ACC112 (cell line): ENCODE data around the gene TMEM213.

ENCODE experiments used
- H2AFZ ChIP-seq: fragments of 200-600 bp; sonication (generic); one replicate; pipeline ENCODE4 v1.6.0; 2017; ENCODE audit warnings: antibody characterized with exemption, low read length; ENCODE audit not compliant: unreplicated experiment
- H3K27ac ChIP-seq: fragments of 200-600 bp; sonication (generic); 2 replicates; pipeline ENCODE4 v1.5.1; 2014; ENCODE audit warnings: low read depth, mild to moderate bottlenecking, antibody characterized with exemption, low read length, moderate library complexity
- H3K27me3 ChIP-seq: fragments of 200-600 bp; sonication (generic); 2 replicates; pipeline ENCODE4 v1.6.1; 2014; ENCODE audit warnings: mild to moderate bottlenecking, antibody characterized with exemption, low read length, moderate library complexity, mixed read lengths; ENCODE audit not compliant: insufficient read depth
- H3K36me3 ChIP-seq: fragments of 200-600 bp; sonication (generic); 2 replicates; pipeline ENCODE4 v1.6.1; 2016; ENCODE audit warnings: mild to moderate bottlenecking, antibody characterized with exemption, low read length, moderate library complexity, mixed read lengths; ENCODE audit not compliant: insufficient read depth
- H3K4me1 ChIP-seq: fragments of 200-600 bp; sonication (generic); one replicate; pipeline ENCODE4 v1.6.1; 2016; ENCODE audit warnings: low read length, mixed read lengths; ENCODE audit not compliant: insufficient read depth, unreplicated experiment, control insufficient read depth
- H3K4me3 ChIP-seq: fragments of 200-600 bp; sonication (generic); 2 replicates; pipeline ENCODE4 v1.5.1; 2014; ENCODE audit warnings: mild to moderate bottlenecking, low read depth, low read length
- H3K79me2 ChIP-seq: fragments of 200-600 bp; sonication (generic); one replicate; pipeline ENCODE4 v1.6.0; 2016; ENCODE audit warnings: low read length; ENCODE audit not compliant: control insufficient read depth, unreplicated experiment, insufficient read depth

The TMEM213 gene

GRCh38 chr7:138756591-138757242, 41.1 kb upstream of the TMEM213 start:
- no peaks in the 10 kb centered on the region for H3K79me2 ChIP-seq
- H3K27me3 ChIP-seq: peaks cover 13% of the 10 kb centered on the region
- H3K27ac ChIP-seq: no peak overlapping the region
- no peak overlapping the region for H2AFZ ChIP-seq
- H3K36me3 ChIP-seq: no peaks in the 10 kb centered on the region
- no peak overlapping the region for H3K4me3 ChIP-seq
- H3K4me1 ChIP-seq: no peaks in the 10 kb centered on the region

GRCh38 chr7:138768241-138768640, 29.6 kb upstream of the TMEM213 start:
- Histone ChIP-seq H3K36me3 (no peaks in the 10 kb centered on the region), H3K79me2 (no peaks in the 10 kb centered on the region), H3K27me3 (peaks cover 40% of the 10 kb centered on the region), H2AFZ (no peak overlapping the region), H3K4me1 (no peaks in the 10 kb centered on the region), H3K27ac (no peak overlapping the region), H3K4me3 (no peak overlapping the region)

DNA sequence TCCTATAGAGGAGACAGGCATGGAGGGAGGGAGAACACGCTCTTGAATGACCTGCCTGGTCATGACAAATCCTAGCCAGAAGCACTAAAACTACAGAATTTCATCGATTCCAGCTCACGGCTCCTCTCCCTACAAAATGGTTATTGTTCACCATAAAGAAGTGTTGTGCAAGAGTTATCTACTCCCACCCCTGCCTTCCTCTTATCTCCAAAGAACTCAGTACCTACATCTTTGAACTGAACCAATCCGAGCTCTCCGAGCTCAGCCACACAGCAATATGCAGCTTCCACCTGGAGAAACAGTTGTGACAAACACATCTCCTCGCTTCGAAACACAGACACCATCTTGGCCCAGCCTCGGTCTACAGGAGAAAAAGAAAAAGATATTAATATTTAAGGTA, 26.9 kb upstream of the TMEM213 start:
- no peaks in the 10 kb centered on the region for H3K79me2 ChIP-seq
- no peak overlapping the region for H3K27ac ChIP-seq
- H3K4me1 ChIP-seq: no peaks in the 10 kb centered on the region
- H3K36me3 ChIP-seq: no peaks in the 10 kb centered on the region
- H3K27me3 ChIP-seq: peaks cover 56% of the 10 kb centered on the region
- no peak overlapping the region for H2AFZ ChIP-seq
- no peak overlapping the region for H3K4me3 ChIP-seq

GRCh38 chr7:138773176-138773575, 24.6 kb upstream of the TMEM213 start:
- Histone ChIP-seq H3K36me3 (no peaks in the 10 kb centered on the region), H3K27me3 (peaks cover 57% of the 10 kb centered on the region; the same call in 1 of the 2 replicates), H3K4me3 (no peak overlapping the region), H3K27ac (no peak overlapping the region), H2AFZ (no peak overlapping the region), H3K79me2 (no peaks in the 10 kb centered on the region), H3K4me1 (no peaks in the 10 kb centered on the region)

DNA sequence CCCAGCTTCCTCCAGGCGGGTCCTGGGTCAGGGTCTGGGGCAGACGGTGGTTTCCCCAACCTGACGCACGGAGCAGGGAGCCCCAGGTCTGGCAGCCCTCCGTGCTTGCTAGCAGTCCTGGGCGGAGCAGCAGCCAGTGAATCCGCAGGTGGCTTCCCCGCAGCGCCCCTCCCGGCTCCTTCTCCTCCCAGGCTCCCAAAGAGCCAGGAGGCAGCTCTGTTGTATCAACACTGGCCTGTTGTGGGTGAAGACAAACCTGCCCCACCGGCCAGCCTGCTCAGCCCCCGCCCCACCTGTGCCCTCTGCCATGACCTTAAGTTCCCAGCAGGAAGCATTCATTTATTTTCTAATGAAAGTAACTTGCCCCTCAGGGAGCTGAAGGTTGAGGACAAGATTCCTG, 24.0 kb upstream of the TMEM213 start:
- Histone ChIP-seq H3K27me3 (peaks cover 50% of the 10 kb centered on the region; the same call in 1 of the 2 replicates), H3K27ac (no peak overlapping the region), H3K36me3 (no peaks in the 10 kb centered on the region), H3K4me3 (no peak overlapping the region), H3K79me2 (no peaks in the 10 kb centered on the region), H2AFZ (no peak overlapping the region), H3K4me1 (no peaks in the 10 kb centered on the region)

DNA sequence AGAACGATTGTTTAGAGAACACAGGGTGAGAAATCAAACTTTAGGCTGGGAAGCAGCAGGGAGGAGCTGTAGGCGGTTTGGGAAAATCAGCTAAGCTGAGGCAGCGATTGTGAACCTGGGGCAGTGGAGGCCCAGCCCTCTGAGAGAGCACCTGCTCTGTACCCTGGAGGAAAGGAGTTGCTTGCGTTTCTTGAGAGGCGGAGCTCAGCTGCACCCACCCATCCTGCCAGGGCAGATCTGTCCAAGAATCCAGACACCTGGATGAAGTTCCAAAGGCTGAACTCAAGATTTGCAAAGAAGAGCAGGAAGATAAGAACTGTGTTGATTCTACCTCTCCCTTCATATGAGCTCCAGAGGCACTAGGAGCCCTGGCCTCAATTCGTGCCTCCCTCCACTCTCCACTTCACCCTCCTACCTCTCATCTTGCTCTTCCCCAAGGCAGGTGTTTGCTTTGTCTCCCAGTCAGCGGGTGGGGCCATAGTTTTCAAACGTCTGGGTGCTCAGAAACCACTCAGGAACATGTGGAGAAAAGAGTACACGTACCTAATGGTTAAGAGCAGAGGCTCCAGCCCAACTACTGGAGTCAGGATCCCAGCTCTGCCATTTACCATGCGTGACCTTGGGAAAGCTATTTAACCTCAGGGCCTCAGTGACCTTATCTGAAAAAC, 21.5 kb upstream of the TMEM213 start:
- Histone ChIP-seq H2AFZ (no peak overlapping the region), H3K4me1 (no peaks in the 10 kb centered on the region), H3K4me3 (no peak overlapping the region), H3K79me2 (no peaks in the 10 kb centered on the region), H3K36me3 (no peaks in the 10 kb centered on the region), H3K27me3 (peaks cover 42% of the 10 kb centered on the region; the same call in 1 of the 2 replicates), H3K27ac (no peak overlapping the region)

DNA sequence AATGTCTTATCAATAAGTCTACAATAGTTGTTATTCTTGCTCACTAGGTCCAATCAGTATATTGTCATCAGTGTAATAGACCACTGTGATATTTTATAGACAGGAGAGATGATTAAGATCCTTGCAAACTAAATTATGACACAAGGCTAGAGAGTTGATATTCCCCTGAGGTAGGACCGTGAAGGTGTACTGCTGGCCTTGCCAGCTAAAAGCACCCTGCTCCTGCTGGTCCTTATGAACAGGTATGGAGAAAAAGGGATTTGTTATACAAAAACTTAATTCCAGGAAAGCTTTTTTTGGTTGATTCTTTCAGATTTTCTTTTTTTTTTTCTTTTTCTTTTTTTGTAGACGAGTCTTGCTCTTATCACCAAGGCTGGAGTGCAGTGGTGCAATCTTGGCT, 16.8 kb upstream of the TMEM213 start:
- Histone ChIP-seq H3K4me3 (no peak overlapping the region), H3K79me2 (no peaks in the 10 kb centered on the region), H2AFZ (no peak overlapping the region), H3K36me3 (no peaks in the 10 kb centered on the region), H3K4me1 (peaks cover 3% of the 10 kb centered on the region), H3K27me3 (0 out of 2 replicates have a peak, but pooled peaks cover 10% of the 10 kb centered on the region), H3K27ac (no peak overlapping the region)

GRCh38 chr7:138784692-138785091, 13.1 kb upstream of the TMEM213 start:
- no peak overlapping the region for H3K27ac ChIP-seq
- H3K79me2 ChIP-seq: no peaks in the 10 kb centered on the region
- peaks cover 19% of the 10 kb centered on the region for H3K27me3 ChIP-seq
- no peak overlapping the region for H3K4me3 ChIP-seq
- H2AFZ ChIP-seq: no peak overlapping the region
- no peaks in the 10 kb centered on the region for H3K36me3 ChIP-seq
- H3K4me1 ChIP-seq: peaks cover 3% of the 10 kb centered on the region

DNA sequence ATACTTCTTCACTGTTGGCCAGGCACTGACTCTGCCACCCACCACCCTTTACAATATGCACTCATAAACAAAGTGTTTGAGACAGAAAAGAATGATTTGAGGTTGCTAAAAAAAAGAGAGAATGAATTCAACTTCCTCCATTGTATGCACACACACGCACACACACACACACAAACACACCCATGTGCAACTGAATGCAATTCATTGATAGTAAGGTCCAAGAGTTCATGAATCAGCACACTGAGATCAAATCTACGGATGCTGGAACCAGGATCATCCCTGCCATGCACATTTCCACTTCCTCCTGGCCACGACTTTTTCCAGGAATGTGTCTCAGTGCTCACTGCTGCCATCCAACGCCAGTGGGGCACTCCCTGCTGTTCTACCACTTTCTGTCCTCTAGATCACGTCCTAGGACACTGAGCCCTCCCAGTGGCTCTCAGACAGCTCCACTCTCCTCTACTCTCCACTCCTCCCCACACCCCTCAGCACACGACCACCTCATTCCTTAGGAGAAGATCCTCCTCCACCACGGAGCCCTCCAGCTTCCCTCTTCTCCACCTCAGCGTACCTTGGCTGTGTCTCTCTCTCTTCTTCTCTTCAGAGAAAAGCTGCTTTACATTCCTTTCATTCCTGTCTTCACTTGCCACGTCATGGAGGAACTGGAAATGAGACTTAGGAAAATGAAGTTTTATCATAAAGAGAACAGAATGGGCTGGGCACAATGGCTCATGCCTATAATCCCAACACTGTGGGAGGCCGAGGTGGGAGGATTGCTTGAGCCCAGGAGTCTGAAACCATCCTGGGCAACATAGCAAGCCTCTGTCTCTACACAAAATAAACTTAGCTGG, 12.0 kb upstream of the TMEM213 start:
- H3K4me1 ChIP-seq: peaks cover 3% of the 10 kb centered on the region
- no peak overlapping the region for H3K27ac ChIP-seq
- no peaks in the 10 kb centered on the region for H3K36me3 ChIP-seq
- no peaks in the 10 kb centered on the region for H3K79me2 ChIP-seq
- H3K27me3 ChIP-seq: peaks cover 24% of the 10 kb centered on the region
- peak overlapping the region; percentile 8; the same call in 1 of the 2 replicates for H3K4me3 ChIP-seq
- H2AFZ ChIP-seq: no peak overlapping the region

- H3K36me3 ChIP-seq: no peaks in the 10 kb centered on the region
- no peaks in the 10 kb centered on the region for H3K4me1 ChIP-seq
- no peak overlapping the region for H3K4me3 ChIP-seq
- H3K27me3 ChIP-seq: peaks cover 74% of the 10 kb centered on the region
- no peak overlapping the region for H3K27ac ChIP-seq
- no peaks in the 10 kb centered on the region for H3K79me2 ChIP-seq
- H2AFZ ChIP-seq: no peak overlapping the region
Observed at GRCh38 chr7:138796038-138796615, 1.7 kb upstream of the TMEM213 start.
